Nephron progenitor cell (in vitro differentiated cells): Measurements from ENCODE around the gene ZBTB7B.

Experiments used
- DNase-seq: peaks from one replicate; pipeline ENCODE4 v3.0.0; 2021
- H3K27ac Mint-ChIP-seq: 2 replicates; pipeline ENCODE4 v1.8.0; 2021; ENCODE audit warnings: mild to moderate bottlenecking, moderate library complexity, mixed read lengths
- H3K27me3 Mint-ChIP-seq: 2 replicates; pipeline ENCODE4 v1.8.0; 2021; ENCODE audit warnings: mild to moderate bottlenecking, low read depth, mixed read lengths; ENCODE audit not compliant: poor library complexity
- H3K36me3 Mint-ChIP-seq: 2 replicates; pipeline ENCODE4 v1.8.0; 2021; ENCODE audit warnings: low read depth, mixed read lengths
- H3K4me1 Mint-ChIP-seq: 2 replicates; pipeline ENCODE4 v1.8.0; 2021; ENCODE audit warnings: mixed read lengths
- H3K4me3 Mint-ChIP-seq: 2 replicates; pipeline ENCODE4 v1.8.0; 2021; ENCODE audit warnings: mild to moderate bottlenecking, moderate library complexity, mixed read lengths
- H3K9me3 Mint-ChIP-seq: 2 replicates; pipeline ENCODE4 v1.8.0; 2021; ENCODE audit warnings: mild to moderate bottlenecking, moderate library complexity, mixed read lengths
- CTCF ChIP-seq: fragments of 200-600 bp; sonication (generic); IDR thresholded peaks from 2 replicates; pipeline ENCODE4 v1.5.0; 2021; ENCODE audit warnings: antibody characterized with exemption

ZBTB7B gene

DNA sequence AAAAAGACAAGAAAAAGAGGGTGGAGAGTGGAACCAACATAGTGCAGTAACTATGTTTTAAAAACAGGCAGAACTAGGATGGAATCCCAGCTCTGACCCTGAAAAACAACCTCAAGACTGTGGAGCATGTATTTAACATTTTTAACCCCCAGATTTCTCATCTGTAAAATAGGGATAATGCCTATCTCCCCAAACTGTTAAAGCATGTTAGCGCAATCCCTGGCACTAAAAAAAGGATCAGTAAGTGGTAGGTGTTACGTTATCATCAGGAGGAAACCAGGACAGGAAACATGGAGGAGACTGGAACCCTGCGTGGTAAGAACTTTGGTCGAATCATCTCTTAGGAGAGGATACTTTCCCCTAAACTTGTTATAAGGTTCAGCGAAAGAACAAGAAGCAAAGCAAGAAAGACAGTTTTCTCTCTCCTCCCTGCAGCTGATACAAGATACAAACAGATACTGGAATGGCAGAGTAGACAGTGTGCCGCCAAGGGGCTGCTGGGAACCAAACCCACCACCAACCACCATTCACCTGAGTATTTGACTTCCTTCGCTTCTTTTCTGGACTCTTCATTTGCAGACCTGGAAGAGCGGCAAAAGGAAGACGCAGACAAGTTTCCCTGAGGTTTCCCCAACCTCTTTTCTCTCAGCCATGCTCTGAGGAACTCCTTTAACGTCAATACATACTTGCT is 42.0 kb upstream of the ZBTB7B start:
- Mint-ChIP-seq H3K4me1 (peaks cover 57% of the 10 kb centered on the region), H3K9me3 (no peaks in the 10 kb centered on the region), H3K36me3 (peaks cover 24% of the 10 kb centered on the region), H3K4me3 (peak overlapping the region; percentile 97), H3K27ac (peak overlapping the region; percentile 97), H3K27me3 (no peaks in the 10 kb centered on the region)
- no peak for DNase-seq
- no peak for TF ChIP-seq CTCF

- DNase-seq, result peak; percentile 83
- Mint-ChIP-seq H3K27ac (peak within 1 kb of the TSS; percentile 97), H3K4me3 (peak within 1 kb of the TSS; percentile 97), H3K4me1 (peaks cover 48% of the 10 kb centered on the region), H3K27me3 (no peaks in the 10 kb centered on the region), H3K36me3 (peaks cover 26% of the 10 kb centered on the region), H3K9me3 (no peaks in the 10 kb centered on the region)
- TF ChIP-seq CTCF, result no peak
These were observed 41.1 kb upstream of the ZBTB7B start, which contains the start of gene PYGO2 for GRCh38 chr1:154961207-154962155. Gene PYGO2, minus strand, starts transcription at chr1:154961782. Its CDS starts 206 bp downstream, at chr1:154961576.

GRCh38 chr1:154962156-154962749 is 40.3 kb upstream of the ZBTB7B start:
- H3K36me3 Mint-ChIP-seq, result peaks cover 34% of the 10 kb centered on the region
- no peaks in the 10 kb centered on the region for H3K27me3 Mint-ChIP-seq
- H3K4me3 Mint-ChIP-seq, result peak overlapping the region; percentile 89
- H3K27ac Mint-ChIP-seq, result peak overlapping the region; percentile 94
- H3K9me3 Mint-ChIP-seq, result no peaks in the 10 kb centered on the region
- no peak for TF ChIP-seq CTCF
- H3K4me1 Mint-ChIP-seq, result peaks cover 44% of the 10 kb centered on the region
- DNase-seq, result no peak

GRCh38 chr1:154962795-154963330 is 39.7 kb upstream of the ZBTB7B start:
- no peak for TF ChIP-seq CTCF
- H3K27ac Mint-ChIP-seq, result peak overlapping the region; percentile 59
- DNase-seq, result no peak
- peaks cover 40% of the 10 kb centered on the region for H3K36me3 Mint-ChIP-seq
- H3K9me3 Mint-ChIP-seq, result no peaks in the 10 kb centered on the region
- peaks cover 41% of the 10 kb centered on the region for H3K4me1 Mint-ChIP-seq
- H3K4me3 Mint-ChIP-seq, result peak overlapping the region; percentile 89
- no peaks in the 10 kb centered on the region for H3K27me3 Mint-ChIP-seq

GRCh38 chr1:154963643-154964042 is 39.0 kb upstream of the ZBTB7B start:
- no peak for TF ChIP-seq CTCF
- Mint-ChIP-seq H3K27me3 (no peaks in the 10 kb centered on the region), H3K4me1 (peaks cover 49% of the 10 kb centered on the region), H3K27ac (peak overlapping the region; percentile 79), H3K36me3 (peaks cover 42% of the 10 kb centered on the region), H3K9me3 (no peaks in the 10 kb centered on the region), H3K4me3 (no peak overlapping the region)
- no peak for DNase-seq
